22Rv1 (cell line): Measurements from ENCODE around the gene PES1.

Experiments
- CTCF ChIP-seq: fragments of 450-650 bp; IDR thresholded peaks from 2 replicates; pipeline ENCODE4 v1.5.1; 2017; ENCODE audit warnings: mild to moderate bottlenecking
- ZFX ChIP-seq: fragments of 450-650 bp; IDR thresholded peaks from 2 replicates; pipeline ENCODE4 v1.6.1; 2017; ENCODE audit warnings: antibody characterized with exemption, borderline replicate concordance

DNA sequence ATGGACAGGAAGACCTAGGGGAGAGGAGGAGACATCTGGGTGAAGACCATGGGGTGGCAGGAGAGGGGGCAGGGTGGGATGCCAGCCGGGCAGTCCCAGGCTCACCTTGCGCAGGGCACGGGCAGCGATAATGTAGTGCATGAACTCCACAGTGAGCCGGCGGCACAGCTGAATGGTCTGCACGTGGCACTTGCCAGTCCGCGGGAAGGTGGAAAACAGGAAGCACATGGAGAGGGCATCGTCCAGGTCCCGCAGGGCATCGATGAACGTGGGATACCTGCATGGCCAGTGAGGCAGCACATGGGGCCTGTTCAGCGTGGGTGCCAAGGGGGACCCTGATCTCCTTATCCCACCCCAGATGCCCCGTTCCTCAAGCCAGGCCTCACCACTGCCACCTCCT is 7.3 kb downstream of the PES1 start:
- TF ChIP-seq CTCF, result no peak
- TF ChIP-seq ZFX, result no peak
